K562 (cell line): ENCODE results near the gene C20orf96. TPM values are rescaled to one million over a fixed set of nuclear protein-coding genes. Genes with fewer than 3 reads are reported as not detected.

ENCODE experiments used
- ATAC-seq: fragments of 200-7000 bp; cut with Tn5 transposase; 3 replicates; pipeline ENCODE4 v1.9.1; 2020; ENCODE audit warnings: moderate library complexity
- BruUV-seq: library from RNA; stranded (reverse); fragments of 400-500 nt; replicated peaks from 2 replicates; lab custom pipeline; 2021; lab: Mats Ljungman, UMichigan
- CTCF ChIA-PET: fragments of 300-600 bp; formaldehyde crosslinking; extraction: SDS; loops from one replicate; lab custom pipeline; 2021; ENCODE audit warnings: low intra/inter-chr PET ratio; lab: Yijun Ruan, JAX
- POLR2A ChIA-PET: fragments of 300-600, 350-650 bp; sonication (Branson Sonifier 250); formaldehyde crosslinking; extraction: SDS; loops from one replicate; lab custom pipeline; 2021; ENCODE audit warnings: antibody characterized with exemption, inconsistent platforms; lab: Yijun Ruan, JAX
- DNase-seq, 4 experiments: peaks; one replicate each; pipeline versions ENCODE4 v3.0.0 to v3.0.0-alpha.2; 2011 to 2018; ENCODE audit warnings: low spot score in 3 of 4, mixed read lengths in 3 of 4; ENCODE audit errors: extremely low read depth in 1 of 4
- FAIRE-seq: peaks from 2 replicates; lab custom pipeline; 2011; peaks lifted over from hg19 to GRCh38; lab: Jason Lieb, UNC
- H2AFZ ChIP-seq: 2 replicates; pipeline ENCODE4 v1.6.0; 2011; ENCODE audit warnings: low read depth, low read length, control low read depth, inconsistent platforms
- H3K27ac ChIP-seq: fragments of 200-600 bp; 3 replicates; pipeline ENCODE4 v1.8.0; 2011; ENCODE audit warnings: low read depth, mild to moderate bottlenecking, control low read depth, inconsistent platforms, low read length, moderate library complexity, mixed read lengths; ENCODE audit errors: extremely low read depth
- H3K27me3 ChIP-seq, 2 experiments: fragments of 300-600 bp in 1 of 2; 2 replicates in 1 of 2; 3 replicates in 1 of 2; pipeline versions ENCODE4 v1.6.0 to v1.8.0; 2011; ENCODE audit warnings: inconsistent platforms in 2 of 2, low read length in 2 of 2, mild to moderate bottlenecking in 1 of 2, mixed read lengths in 1 of 2, moderate library complexity in 1 of 2; ENCODE audit not compliant: control insufficient read depth in 2 of 2, insufficient read depth in 2 of 2
- H3K36me3 ChIP-seq: fragments of 300-600 bp; 3 replicates; pipeline ENCODE4 v1.8.0; 2011; ENCODE audit warnings: mild to moderate bottlenecking, low read length, inconsistent platforms; ENCODE audit not compliant: control insufficient read depth, insufficient read depth
- H3K4me1 ChIP-seq, 2 experiments: fragments of 200-600 bp in 1 of 2; replicated peaks in 1 of 2; 2 replicates in 1 of 2; 3 replicates in 1 of 2; pipeline versions ENCODE4 v1.5.1 to v1.8.0; 2011; ENCODE audit warnings: inconsistent platforms in 2 of 2, low read length in 2 of 2, mild to moderate bottlenecking in 1 of 2, mixed read lengths in 1 of 2, moderate library complexity in 1 of 2; ENCODE audit not compliant: control insufficient read depth in 2 of 2, insufficient read depth in 2 of 2
- H3K4me2 ChIP-seq: 2 replicates; pipeline ENCODE4 v1.6.1; 2011; ENCODE audit warnings: low read length, control low read depth, inconsistent platforms, mixed read lengths; ENCODE audit not compliant: insufficient read depth
- H3K4me3 ChIP-seq: fragments of 200-600 bp; sonication (generic), shearing (Covaris generic); 2 replicates; pipeline ENCODE4 v1.5.1; 2016; ENCODE audit warnings: control low read depth, inconsistent platforms
- H3K79me2 ChIP-seq: fragments of 200-600 bp; 3 replicates; pipeline ENCODE4 v1.8.0; 2011; ENCODE audit warnings: low read length, inconsistent platforms; ENCODE audit not compliant: control insufficient read depth, insufficient read depth
- H3K9ac ChIP-seq, 2 experiments: 2 replicates each; pipeline versions ENCODE4 v1.6.0 to v1.6.1; 2011; ENCODE audit warnings: low read depth in 2 of 2, low read length in 2 of 2, control low read depth in 1 of 2, inconsistent platforms in 1 of 2, mild to moderate bottlenecking in 1 of 2, mixed read lengths in 1 of 2; ENCODE audit not compliant: insufficient read depth in 1 of 2
- H3K9me1 ChIP-seq: one replicate; pipeline ENCODE4 v1.6.0; 2011; ENCODE audit warnings: inconsistent platforms, mild to moderate bottlenecking, low read length, moderate library complexity; ENCODE audit not compliant: control insufficient read depth, insufficient read depth
- H3K9me3 ChIP-seq: replicated peaks from 2 replicates; pipeline ENCODE4 v1.5.1; 2011; ENCODE audit warnings: low read depth, low read length, inconsistent platforms; ENCODE audit not compliant: control insufficient read depth, insufficient read depth
- H4K20me1 ChIP-seq: replicated peaks from 2 replicates; pipeline ENCODE4 v1.6.1; 2011; ENCODE audit warnings: low read length, inconsistent platforms, mixed read lengths; ENCODE audit not compliant: control insufficient read depth, insufficient read depth
- BRCA1 ChIP-seq, 2 experiments: fragments of 450-650 bp in 1 of 2; sonication (generic) in 1 of 2; formaldehyde crosslinking in 1 of 2; IDR thresholded peaks; 2 replicates each; pipeline versions ENCODE4 v1.5.0 to v1.6.1; 2017 to 2020; ENCODE audit warnings: mild to moderate bottlenecking in 1 of 2, missing genetic modification reagents in 1 of 2
- LEF1 ChIP-seq: fragments of 450-650 bp; IDR thresholded peaks from 2 replicates; pipeline ENCODE4 v1.6.1; 2016; ENCODE audit warnings: mild to moderate bottlenecking
- ZNF324 ChIP-seq: fragments of 250-450 bp; sonication (Bioruptor Pico); IDR thresholded peaks from 2 replicates; pipeline ENCODE4 v1.4.0; 2020; ENCODE audit warnings: mild to moderate bottlenecking
- ZNF766 ChIP-seq: fragments of 200-800 bp; sonication (Bioruptor generic); conservative IDR thresholded peaks from 2 replicates; pipeline ENCODE4 v1.6.1; 2016; ENCODE audit warnings: missing genetic modification characterization, missing compliant biosample characterization
- WGBS: fragments of 100-300 bp; shearing (Covaris generic); methylation state at CpG from one replicate; pipeline ENCODE4 v1.1.6; 2016; ENCODE audit warnings: low coverage, mixed read lengths; ENCODE audit not compliant: insufficient coverage; ENCODE audit errors: missing lambda C conversion rate; 5-methylcytosine and 5-hydroxymethylcytosine counted together
- in situ Hi-C: fragments of 300-500 bp; cut with MboI; formaldehyde crosslinking; loops from 4 replicates; pipeline ENCODE4 v1.15.0; 2018; ENCODE audit warnings: inconsistent platforms, mixed read lengths
- intact Hi-C: fragments of 100-400 bp; cut with micrococcal nuclease; formaldehyde crosslinking; loops from 2 replicates; pipeline ENCODE4 v1.14.2; 2022
- polyA plus RNA-seq, 8 experiments: library from polyadenylated mRNA; depleted of rRNA in 4 of 8; stranded (reverse) in 5 of 8; unstranded in 3 of 8; fragments of >200 nt; fragmentation: Nextera tagmentation in 2 of 8; fragmentation: Illumina TruSeq in 1 of 8; extraction: Ambion mirVana in 2 of 8; extraction: Trizol in 1 of 8; gene quantifications; 2 replicates each; pipeline versions ENCODE4 v1.2.1 to v1.2.3, GENCODE V29; 2011 to 2014; ENCODE audit warnings: inconsistent platforms in 1 of 8, missing spikeins in 1 of 8
- total RNA-seq, 7 experiments: library from RNA; depleted of rRNA in 6 of 7; stranded (reverse); fragments of >200 nt in 6 of 7; fragmentation: Illumina TruSeq in 2 of 7; extraction: Trizol in 2 of 7; gene quantifications; 2 replicates each; pipeline versions ENCODE4 v1.2.1 to v1.2.3, GENCODE V29; 2011 to 2021; ENCODE audit warnings: low replicate concordance in 1 of 7
- TF ChIP-seq, protein P1 (sequence below): sonication (generic); formaldehyde crosslinking; IDR thresholded peaks from 2 replicates; pipeline ENCODE4 v1.8.1; 2023; ENCODE audit warnings: mild to moderate bottlenecking, missing genetic modification reagents, moderate library complexity

The C20orf96 gene
- total and polyA plus RNA-seq, 9 of the 15 experiments (the other 6 are each of a cell fraction or from before 2014, with no cell fraction given) = 1.7 to 11.7 (median 4.2) TPM

DNA sequence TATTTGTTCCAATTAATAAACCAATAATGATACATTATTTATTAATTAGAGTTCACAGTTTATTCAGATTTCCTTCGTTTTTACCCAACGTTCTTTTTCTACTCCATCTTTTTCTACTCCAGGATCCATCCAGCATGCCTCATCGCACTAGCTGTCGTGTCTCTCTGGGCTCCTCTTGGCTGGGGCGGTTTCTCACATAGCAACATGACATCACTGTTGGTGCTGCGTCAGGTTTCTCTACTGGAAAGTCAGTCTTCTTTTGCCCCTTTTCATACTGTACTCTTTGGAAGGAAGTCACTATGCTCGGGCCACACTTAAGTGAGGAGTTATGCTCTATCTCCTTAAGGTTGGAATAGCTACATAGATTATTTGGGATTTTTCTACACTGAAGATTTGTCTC lies 21.1 kb upstream of the C20orf96 start:
- ChIA-PET CTCF (no interaction called here), POLR2A (interaction anchor here (1.1 to 2.4 kb wide), 2 partner anchors 11 to 12 kb away, joined by 5 to 9 read pairs; no protein-coding TSS in a partner anchor)
- no TSS peak for BruUV-seq
- Histone ChIP-seq H3K9me3 (no peaks in the 10 kb centered on the region), H3K4me3 (no peak overlapping the region), H2AFZ (no peak overlapping the region), H3K9me1 (no peaks in the 10 kb centered on the region), H4K20me1 (no peaks in the 10 kb centered on the region), H3K27ac (no peak overlapping the region), H3K27me3 (no peaks in the 10 kb centered on the region), H3K4me1 (peaks cover 0 to 4% of the 10 kb centered on the region in 2 experiments; a peak in 2 of 5 replicates), H3K36me3 (no peaks in the 10 kb centered on the region), H3K4me2 (no peak overlapping the region), H3K9ac (no peak overlapping the region), H3K79me2 (no peaks in the 10 kb centered on the region)
- FAIRE-seq (no peak), DNase-seq (no peak), ATAC-seq (no peak)
- no peak for TF ChIP-seq ZNF766
- TF ChIP-seq, protein P1, sequence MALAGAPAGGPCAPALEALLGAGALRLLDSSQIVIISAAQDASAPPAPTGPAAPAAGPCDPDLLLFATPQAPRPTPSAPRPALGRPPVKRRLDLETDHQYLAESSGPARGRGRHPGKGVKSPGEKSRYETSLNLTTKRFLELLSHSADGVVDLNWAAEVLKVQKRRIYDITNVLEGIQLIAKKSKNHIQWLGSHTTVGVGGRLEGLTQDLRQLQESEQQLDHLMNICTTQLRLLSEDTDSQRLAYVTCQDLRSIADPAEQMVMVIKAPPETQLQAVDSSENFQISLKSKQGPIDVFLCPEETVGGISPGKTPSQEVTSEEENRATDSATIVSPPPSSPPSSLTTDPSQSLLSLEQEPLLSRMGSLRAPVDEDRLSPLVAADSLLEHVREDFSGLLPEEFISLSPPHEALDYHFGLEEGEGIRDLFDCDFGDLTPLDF (CRISPR knock-in tag) = no peak
- no peak for TF ChIP-seq LEF1
- TF ChIP-seq ZNF324 = no peak
- no peak for TF ChIP-seq BRCA1 (IDR thresholded peaks at IDR 0.05)
- no peak for TF ChIP-seq BRCA1 (CRISPR knock-in tag; IDR thresholded peaks at IDR 0.05)
- in situ Hi-C loops (no loop called here), intact Hi-C loops (no loop called here)
- WGBS = 80% methylated on average over 7 of the region's 7 CpGs
